ENCODE data around the gene PLA2G4A.

The PLA2G4A gene

DNA sequence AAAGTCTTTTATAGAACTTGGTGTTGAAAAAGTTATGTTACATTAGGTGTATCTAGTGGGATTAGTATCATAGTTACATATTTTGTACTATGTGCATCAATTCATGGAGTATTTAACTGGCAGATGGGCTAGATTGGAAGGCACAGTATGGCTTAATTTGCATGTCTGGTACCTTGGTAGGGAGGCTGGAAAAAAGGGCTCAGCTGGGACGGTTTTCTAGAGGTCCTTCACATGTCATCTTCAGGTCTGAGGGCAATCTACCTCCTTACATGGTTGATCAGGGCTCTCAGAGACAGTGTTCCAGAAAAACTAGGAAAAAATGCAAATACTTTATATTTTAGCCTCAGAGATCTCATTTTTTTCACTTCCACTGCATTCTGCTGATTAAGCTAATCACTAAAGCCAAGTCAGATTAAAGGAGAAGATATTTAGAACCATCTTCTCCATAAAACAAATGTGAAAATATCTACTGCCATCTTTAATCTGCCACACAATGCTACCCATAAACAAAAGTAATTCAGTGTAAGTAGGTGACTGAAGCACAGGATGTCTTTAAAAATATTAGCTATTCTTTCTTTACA, 209.3 kb downstream of the PLA2G4A start:
- ChIA-PET CTCF (interaction anchor here (6.1 kb wide), 1 partner anchor 15 kb away, joined by 43 read pairs; no protein-coding TSS in a partner anchor), POLR2A (no interaction called here)
- no peak overlapping the region for H3K4me3 ChIP-seq (ENCODE audit: low read depth, low read length)
- no peak for DNase-seq (ENCODE audit: low read depth, low spot score)
- TF ChIP-seq, protein P1, sequence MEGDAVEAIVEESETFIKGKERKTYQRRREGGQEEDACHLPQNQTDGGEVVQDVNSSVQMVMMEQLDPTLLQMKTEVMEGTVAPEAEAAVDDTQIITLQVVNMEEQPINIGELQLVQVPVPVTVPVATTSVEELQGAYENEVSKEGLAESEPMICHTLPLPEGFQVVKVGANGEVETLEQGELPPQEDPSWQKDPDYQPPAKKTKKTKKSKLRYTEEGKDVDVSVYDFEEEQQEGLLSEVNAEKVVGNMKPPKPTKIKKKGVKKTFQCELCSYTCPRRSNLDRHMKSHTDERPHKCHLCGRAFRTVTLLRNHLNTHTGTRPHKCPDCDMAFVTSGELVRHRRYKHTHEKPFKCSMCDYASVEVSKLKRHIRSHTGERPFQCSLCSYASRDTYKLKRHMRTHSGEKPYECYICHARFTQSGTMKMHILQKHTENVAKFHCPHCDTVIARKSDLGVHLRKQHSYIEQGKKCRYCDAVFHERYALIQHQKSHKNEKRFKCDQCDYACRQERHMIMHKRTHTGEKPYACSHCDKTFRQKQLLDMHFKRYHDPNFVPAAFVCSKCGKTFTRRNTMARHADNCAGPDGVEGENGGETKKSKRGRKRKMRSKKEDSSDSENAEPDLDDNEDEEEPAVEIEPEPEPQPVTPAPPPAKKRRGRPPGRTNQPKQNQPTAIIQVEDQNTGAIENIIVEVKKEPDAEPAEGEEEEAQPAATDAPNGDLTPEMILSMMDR (IDR thresholded peaks at IDR 0.05; ENCODE audit: insufficient read depth, low read length, missing control alignments): no peak
